Keratinocyte (primary cell): Measurements from ENCODE around the gene E2F1. TPM values are rescaled to one million over a fixed set of nuclear protein-coding genes. Genes with fewer than 3 reads are reported as not detected.

Experiments used
- DNase-seq: peaks from one replicate; pipeline ENCODE4 v3.0.0-alpha.2; 2011; ENCODE audit warnings: low read depth, missing footprints, low spot score
- FAIRE-seq: peaks from 2 replicates; lab custom pipeline; 2011; peaks lifted over from hg19 to GRCh38; lab: Jason Lieb, UNC
- H2AFZ ChIP-seq: 2 replicates; pipeline ENCODE4 v1.6.0; 2012; ENCODE audit warnings: low read length, control low read depth, inconsistent platforms; ENCODE audit not compliant: control insufficient read depth
- H3K27ac ChIP-seq: 2 replicates; pipeline ENCODE4 v1.5.1; 2011; ENCODE audit warnings: low read length; ENCODE audit not compliant: control insufficient read depth, insufficient read depth
- H3K27me3 ChIP-seq: 3 replicates; pipeline ENCODE4 v1.6.0; 2011; ENCODE audit warnings: low read length; ENCODE audit not compliant: control insufficient read depth, insufficient read depth; ENCODE audit errors: extremely low read depth
- H3K36me3 ChIP-seq, 2 experiments: 2 replicates in 1 of 2; 3 replicates in 1 of 2; pipeline ENCODE4 v1.5.1; 2011; ENCODE audit warnings: low read length in 2 of 2, mild to moderate bottlenecking in 1 of 2; ENCODE audit not compliant: control insufficient read depth in 2 of 2, insufficient read depth in 2 of 2; ENCODE audit errors: extremely low read depth in 1 of 2
- H3K4me1 ChIP-seq: 3 replicates; pipeline ENCODE4 v1.5.1; 2011; ENCODE audit warnings: low read length; ENCODE audit not compliant: control insufficient read depth, insufficient read depth; ENCODE audit errors: extremely low read depth
- H3K4me2 ChIP-seq: 3 replicates; pipeline ENCODE4 v1.6.0; 2011; ENCODE audit warnings: low read depth, low read length; ENCODE audit not compliant: control insufficient read depth, insufficient read depth; ENCODE audit errors: extremely low read depth
- H3K4me3 ChIP-seq, 3 experiments: fragments of 200-600 bp in 1 of 3; sonication (generic) in 1 of 3; 2 replicates in 2 of 3; 3 replicates in 1 of 3; pipeline ENCODE4 v1.5.1; 2011 to 2016; ENCODE audit warnings: low read length in 3 of 3, mild to moderate bottlenecking in 3 of 3, control low read depth in 2 of 3, inconsistent platforms in 1 of 3, low read depth in 1 of 3, mixed read lengths in 1 of 3, mixed run types in 1 of 3, moderate library complexity in 1 of 3; ENCODE audit not compliant: control insufficient read depth in 2 of 3, insufficient read depth in 2 of 3; ENCODE audit errors: extremely low read depth in 1 of 3
- H3K79me2 ChIP-seq: 2 replicates; pipeline ENCODE4 v1.6.0; 2012; ENCODE audit warnings: low read length; ENCODE audit not compliant: control insufficient read depth, insufficient read depth
- H3K9ac ChIP-seq: 3 replicates; pipeline ENCODE4 v1.6.0; 2011; ENCODE audit warnings: low read length; ENCODE audit not compliant: control insufficient read depth, insufficient read depth; ENCODE audit errors: extremely low read depth
- H3K9me1 ChIP-seq: 3 replicates; pipeline ENCODE4 v1.6.0; 2011; ENCODE audit warnings: low read length; ENCODE audit not compliant: control insufficient read depth, insufficient read depth; ENCODE audit errors: extremely low read depth
- H3K9me3 ChIP-seq: 2 replicates; pipeline ENCODE4 v1.5.1; 2012; ENCODE audit warnings: low read depth, low read length; ENCODE audit not compliant: control insufficient read depth
- H4K20me1 ChIP-seq: 3 replicates; pipeline ENCODE4 v1.6.0; 2011; ENCODE audit warnings: low read length; ENCODE audit not compliant: control insufficient read depth, insufficient read depth; ENCODE audit errors: extremely low read depth
- EZH2 ChIP-seq: IDR thresholded peaks from one replicate; pipeline ENCODE4 v1.6.1; 2012; ENCODE audit warnings: inconsistent platforms, mild to moderate bottlenecking, low read length, moderate library complexity
- dilution Hi-C: fragments of 300-500 bp; cut with MboI; formaldehyde crosslinking; loops from one replicate; pipeline ENCODE4 v1.7.0; 2020; ENCODE audit warnings: low sequenced_read_pairs; ENCODE audit not compliant: extremely low pct_ligation_motif_present
- polyA plus RNA-seq, 5 experiments: library from polyadenylated mRNA; depleted of rRNA in 3 of 5; stranded (reverse) in 3 of 5; stranded (forward) in 1 of 5; unstranded in 1 of 5; fragments of >200 nt; gene quantifications; 1 replicate in 1 of 5; 2 replicates in 3 of 5; 3 replicates in 1 of 5; pipeline versions ENCODE4 v1.2.1 to v1.2.3, GENCODE V29; 2011 to 2012; ENCODE audit warnings: missing spikeins in 2 of 5, low read depth in 1 of 5, low replicate concordance in 1 of 5
- TF ChIP-seq, protein P1 (sequence below), 3 experiments: IDR thresholded peaks in 1 of 3; conservative IDR thresholded peaks in 1 of 3; optimal IDR thresholded peaks in 1 of 3; 2 replicates in 2 of 3; 3 replicates in 1 of 3; pipeline versions ENCODE3 to v1.5.1; 2011; ENCODE audit warnings: low read length in 3 of 3, mild to moderate bottlenecking in 3 of 3, moderate library complexity in 2 of 3, control low read depth in 1 of 3, inconsistent platforms in 1 of 3; ENCODE audit not compliant: insufficient read depth in 2 of 3; ENCODE audit errors: extremely low read depth in 1 of 3

The E2F1 gene
- polyA plus RNA-seq, 1 donor (not counting 4 experiments of a cell fraction or from before 2014, with no cell fraction given) = 2.8 TPM

DNA sequence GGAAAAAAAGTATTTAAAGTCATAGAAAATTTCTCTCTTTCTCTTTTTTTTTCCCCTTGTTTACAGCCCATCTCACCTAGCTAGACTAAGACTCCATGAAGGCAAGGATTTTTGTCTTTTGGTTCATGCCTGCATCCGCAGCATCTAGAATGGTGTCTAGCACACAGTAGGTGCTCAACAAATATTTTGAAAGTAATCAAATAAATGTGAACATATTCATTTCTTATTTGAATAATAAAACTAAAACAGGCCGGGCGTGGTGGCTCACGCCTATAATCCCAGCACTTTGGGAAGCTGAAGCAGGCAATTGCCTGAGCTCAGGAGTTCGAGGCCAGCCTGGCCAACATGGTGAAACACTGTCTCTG is 40.9 kb upstream of the E2F1 start:
- Histone ChIP-seq H3K4me2 (no peak overlapping the region), H3K9me3 (no peaks in the 10 kb centered on the region), H3K9ac (no peak overlapping the region), H3K9me1 (no peaks in the 10 kb centered on the region), H3K36me3 (no peaks in the 10 kb centered on the region), H2AFZ (no peak overlapping the region), H3K4me3 (no peak overlapping the region), H4K20me1 (no peaks in the 10 kb centered on the region), H3K27ac (no peak overlapping the region), H3K79me2 (no peaks in the 10 kb centered on the region), H3K4me1 (peaks cover 3% of the 10 kb centered on the region), H3K27me3 (no peaks in the 10 kb centered on the region)
- no peak for TF ChIP-seq EZH2
- TF ChIP-seq, protein P1, sequence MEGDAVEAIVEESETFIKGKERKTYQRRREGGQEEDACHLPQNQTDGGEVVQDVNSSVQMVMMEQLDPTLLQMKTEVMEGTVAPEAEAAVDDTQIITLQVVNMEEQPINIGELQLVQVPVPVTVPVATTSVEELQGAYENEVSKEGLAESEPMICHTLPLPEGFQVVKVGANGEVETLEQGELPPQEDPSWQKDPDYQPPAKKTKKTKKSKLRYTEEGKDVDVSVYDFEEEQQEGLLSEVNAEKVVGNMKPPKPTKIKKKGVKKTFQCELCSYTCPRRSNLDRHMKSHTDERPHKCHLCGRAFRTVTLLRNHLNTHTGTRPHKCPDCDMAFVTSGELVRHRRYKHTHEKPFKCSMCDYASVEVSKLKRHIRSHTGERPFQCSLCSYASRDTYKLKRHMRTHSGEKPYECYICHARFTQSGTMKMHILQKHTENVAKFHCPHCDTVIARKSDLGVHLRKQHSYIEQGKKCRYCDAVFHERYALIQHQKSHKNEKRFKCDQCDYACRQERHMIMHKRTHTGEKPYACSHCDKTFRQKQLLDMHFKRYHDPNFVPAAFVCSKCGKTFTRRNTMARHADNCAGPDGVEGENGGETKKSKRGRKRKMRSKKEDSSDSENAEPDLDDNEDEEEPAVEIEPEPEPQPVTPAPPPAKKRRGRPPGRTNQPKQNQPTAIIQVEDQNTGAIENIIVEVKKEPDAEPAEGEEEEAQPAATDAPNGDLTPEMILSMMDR (optimal IDR thresholded peaks at IDR 0.05 in 1 of 3, IDR thresholded peaks at IDR 0.05 in 1 of 3, conservative IDR thresholded peaks at IDR 0.05 in 1 of 3; ENCODE audit: extremely low read depth in 1 of 3, insufficient read depth in 2 of 3, low read length in 3 of 3) = no peak
- no peak for FAIRE-seq
- no peak for DNase-seq
- dilution Hi-C loops = no loop called here

DNA sequence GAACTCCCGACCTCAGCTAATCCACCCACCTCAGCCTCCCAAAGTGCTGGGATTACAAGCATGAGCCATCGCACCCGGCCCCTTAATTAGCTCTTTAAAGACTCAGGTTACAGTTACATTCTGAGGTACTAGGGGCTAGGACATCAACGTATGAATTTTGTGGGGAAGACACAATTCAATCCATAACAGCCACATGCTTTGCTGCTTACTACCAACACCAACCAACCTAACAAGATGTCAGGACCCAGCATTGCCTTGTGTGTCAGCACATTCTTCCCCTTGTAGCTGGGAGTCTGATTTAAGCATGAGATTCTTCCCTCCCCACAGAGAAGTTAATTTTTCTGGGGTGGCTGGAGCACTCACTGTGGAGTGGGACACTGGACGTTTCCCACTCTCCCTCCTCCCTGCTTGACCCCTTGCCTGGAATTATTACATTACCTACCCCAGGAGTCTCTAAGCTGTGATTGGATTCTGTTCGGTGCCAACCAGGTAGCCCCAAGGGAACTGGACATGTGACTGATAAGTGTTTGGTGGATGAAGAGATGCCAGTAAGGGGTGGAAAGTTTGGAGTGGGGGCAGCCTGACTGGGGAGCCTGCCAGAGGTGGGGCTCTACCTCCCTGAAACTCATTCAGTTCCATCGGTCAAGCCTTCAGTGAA is 39.6 kb upstream of the E2F1 start:
- Histone ChIP-seq H3K4me2 (no peak overlapping the region), H3K36me3 (no peaks in the 10 kb centered on the region), H3K9me3 (no peaks in the 10 kb centered on the region), H4K20me1 (no peaks in the 10 kb centered on the region), H3K4me1 (no peaks in the 10 kb centered on the region), H3K9ac (no peak overlapping the region), H3K9me1 (no peaks in the 10 kb centered on the region), H3K27me3 (no peaks in the 10 kb centered on the region), H3K4me3 (no peak overlapping the region), H3K27ac (no peak overlapping the region), H3K79me2 (no peaks in the 10 kb centered on the region), H2AFZ (no peak overlapping the region)
- no peak for FAIRE-seq
- dilution Hi-C loops = no loop called here
- DNase-seq = no peak
- TF ChIP-seq EZH2 = no peak
- TF ChIP-seq, protein P1 (optimal IDR thresholded peaks at IDR 0.05 in 1 of 3, IDR thresholded peaks at IDR 0.05 in 1 of 3, conservative IDR thresholded peaks at IDR 0.05 in 1 of 3; ENCODE audit: extremely low read depth in 1 of 3, insufficient read depth in 2 of 3, low read length in 3 of 3) = no peak
